Pulmonary artery endothelial cell (primary cell): ENCODE data around the gene RNF149. TPM values are rescaled to one million over a fixed set of nuclear protein-coding genes. Genes with fewer than 3 reads are reported as not detected.
"Not testable (repeated sequence)": the region's sequence is repeated elsewhere in the genome, so short reads cannot be mapped to it uniquely, and the experiment has no call there.

ENCODE experiments used
- DNase-seq: peaks from one replicate; pipeline ENCODE4 v3.0.0-alpha.2; 2011; ENCODE audit warnings: low read depth, low spot score
- total RNA-seq: library from RNA; depleted of rRNA; stranded (reverse); fragments of >200 nt; gene quantifications from 2 replicates; pipeline ENCODE4 v1.2.3, GENCODE V29; 2014

Gene RNF149
- total RNA-seq, 1 donor from 2014 or later = 100 TPM

DNA sequence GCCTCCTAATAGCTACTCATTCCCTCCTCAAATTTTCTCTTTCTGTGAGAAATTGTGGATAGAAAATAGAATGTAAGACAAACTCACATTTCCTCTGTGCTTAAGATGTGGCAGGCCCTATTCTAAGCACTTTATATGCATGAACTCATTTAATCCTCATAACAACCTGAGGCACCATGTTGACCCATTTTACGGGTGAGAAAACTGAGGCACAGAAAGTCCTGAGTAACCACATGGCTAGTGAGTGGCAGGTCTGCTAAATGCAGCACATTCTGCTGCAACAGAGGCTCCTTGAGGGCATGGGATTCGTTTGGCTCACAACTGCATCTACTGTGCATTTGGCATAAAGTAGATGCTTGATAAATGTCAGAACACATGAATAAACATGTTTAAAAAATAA is 22.7 kb upstream of the RNF149 start:
- DNase-seq = no peak

DNA sequence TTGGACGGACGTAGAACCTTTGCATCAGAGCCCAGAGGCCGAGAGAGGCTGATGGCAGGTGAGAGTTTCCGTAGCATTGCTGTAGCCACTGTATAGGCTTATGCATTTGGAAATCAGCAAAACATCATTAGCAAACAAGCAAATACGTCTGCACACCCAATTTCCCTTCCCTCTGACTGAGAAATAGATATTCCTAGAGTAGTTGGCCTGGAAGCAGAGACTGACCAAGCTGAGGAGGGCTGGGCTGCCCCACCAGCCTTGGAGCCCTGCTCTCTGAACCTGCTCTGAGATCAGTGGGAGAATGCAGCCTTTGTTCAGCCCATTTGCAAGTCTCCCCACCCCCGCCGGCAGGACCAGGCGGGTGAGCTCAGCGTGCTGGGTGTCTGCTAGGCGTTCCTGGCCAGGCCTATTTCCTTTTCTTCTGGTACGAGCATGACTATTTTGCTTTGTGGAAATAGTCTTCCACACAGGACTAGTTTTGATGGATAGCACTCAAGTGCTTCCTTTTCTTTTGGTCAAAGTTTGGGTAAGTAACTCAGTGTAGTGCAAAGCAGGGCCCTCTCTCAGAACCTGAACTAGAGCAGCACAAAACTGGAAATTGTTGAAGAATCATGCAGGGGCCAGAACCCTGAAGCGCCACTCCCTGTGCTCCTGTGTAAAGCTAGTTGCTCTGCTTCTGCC is 21.9 kb upstream of the RNF149 start:
- peak; percentile 49 for DNase-seq

DNA sequence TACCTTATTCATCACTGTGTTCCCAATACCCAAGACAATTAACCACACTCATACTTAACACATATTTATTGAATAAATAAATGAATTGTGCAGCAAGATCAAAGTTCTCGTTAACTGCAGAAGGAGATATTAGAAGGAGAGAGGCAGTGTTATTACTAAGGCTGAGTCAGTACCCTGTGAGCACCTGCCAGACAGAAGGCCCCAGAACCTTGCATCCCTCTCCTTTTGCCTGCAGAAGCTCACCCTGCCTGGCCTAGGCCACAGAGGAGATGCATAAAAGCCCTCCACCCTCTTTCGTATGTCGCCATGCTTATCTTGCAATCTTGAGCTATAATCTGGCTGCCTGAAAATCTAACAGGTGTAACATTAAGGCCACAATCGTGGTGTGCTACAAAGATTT is 20.5 kb upstream of the RNF149 start:
- no peak for DNase-seq

DNA sequence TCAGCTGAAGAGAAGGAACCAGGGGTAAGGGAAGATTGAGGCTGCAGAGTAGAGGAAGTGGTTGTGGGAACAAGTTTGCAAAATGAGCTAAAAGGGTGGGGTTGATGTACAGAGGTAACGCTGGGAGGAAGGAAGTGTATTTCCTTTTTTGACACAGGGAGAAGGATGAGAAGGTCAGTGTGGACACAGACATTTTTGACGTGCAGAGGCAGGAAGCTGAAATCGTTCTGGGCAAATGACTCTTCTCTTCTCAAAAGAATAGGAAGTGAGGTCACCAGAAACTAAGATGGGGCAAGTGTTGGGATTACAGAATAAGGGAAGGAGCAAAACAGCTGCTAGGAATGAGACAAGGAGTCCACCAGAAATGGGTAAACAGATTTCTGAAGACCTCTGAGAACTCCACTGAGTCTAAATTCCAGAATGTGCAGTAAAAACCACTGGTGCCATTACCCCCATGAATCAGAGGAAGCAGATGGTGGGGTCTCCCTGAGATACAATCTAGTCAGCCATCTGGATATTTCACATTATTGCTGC is 20.0 kb upstream of the RNF149 start:
- DNase-seq = peak; percentile 94

DNA sequence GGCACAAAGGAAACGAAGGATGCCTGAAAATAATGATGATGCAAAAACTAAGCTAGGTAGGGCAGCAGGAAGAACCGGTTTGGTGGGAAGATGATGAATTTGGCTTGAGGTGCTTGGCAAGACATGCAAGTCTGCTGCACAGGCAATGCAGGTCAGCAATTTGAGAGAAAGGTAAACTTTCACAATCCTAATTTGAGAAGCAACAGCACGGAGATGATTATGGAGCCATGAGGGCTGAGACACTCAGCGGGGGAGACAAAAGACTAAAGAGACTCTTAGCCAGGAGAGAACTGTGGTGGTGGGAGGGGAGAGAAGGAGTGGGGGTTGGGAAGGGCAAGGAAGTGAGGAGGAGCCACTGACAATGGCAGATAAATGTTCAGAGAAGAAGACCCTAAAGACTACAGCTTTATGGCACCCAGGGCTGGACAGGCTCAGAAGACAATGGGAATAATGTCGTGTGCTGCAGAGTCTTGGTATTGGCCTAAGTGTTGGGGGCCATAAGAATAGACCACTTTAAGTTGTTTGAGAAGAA is 19.4 kb upstream of the RNF149 start:
- no peak for DNase-seq

DNA sequence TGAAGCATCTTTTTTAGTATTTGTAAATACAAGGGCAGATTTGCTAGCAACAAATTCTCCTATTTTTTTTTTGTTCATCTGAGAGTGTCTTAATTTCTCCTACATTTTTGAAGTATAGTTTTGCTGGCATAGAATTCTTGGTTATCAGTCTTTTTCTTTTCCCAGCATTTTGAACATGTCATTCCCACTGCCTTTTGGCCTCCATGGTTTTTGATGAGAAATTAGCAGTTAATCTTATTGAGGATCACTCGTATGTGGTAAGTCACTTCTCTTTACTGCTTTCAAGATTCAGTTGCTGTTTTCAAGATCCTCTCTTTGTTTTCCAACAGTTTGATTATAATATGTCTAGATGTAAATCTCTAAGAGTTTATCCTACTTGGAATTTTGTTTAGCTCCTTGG is 16.9 kb upstream of the RNF149 start:
- DNase-seq = no peak

DNA sequence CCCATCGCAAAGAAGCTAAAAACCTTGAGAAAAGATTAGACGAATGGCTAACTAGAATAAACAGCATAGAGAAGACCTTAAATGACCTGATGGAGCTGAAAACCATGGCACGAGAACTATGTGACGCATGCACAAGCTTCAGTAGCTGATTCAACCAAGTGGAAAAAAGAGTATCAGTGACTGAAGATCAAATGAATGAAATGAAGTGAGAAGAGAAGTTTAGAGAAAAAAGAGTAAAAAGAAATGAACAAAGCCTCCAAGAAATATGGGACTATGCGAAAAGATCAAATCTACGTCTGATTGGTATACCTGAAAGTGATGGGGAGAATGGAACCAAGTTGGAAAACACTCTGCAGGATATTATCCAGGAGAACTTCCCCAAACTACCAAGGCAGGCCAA is 8.1 kb upstream of the RNF149 start:
- not testable (repeated sequence) for DNase-seq

DNA sequence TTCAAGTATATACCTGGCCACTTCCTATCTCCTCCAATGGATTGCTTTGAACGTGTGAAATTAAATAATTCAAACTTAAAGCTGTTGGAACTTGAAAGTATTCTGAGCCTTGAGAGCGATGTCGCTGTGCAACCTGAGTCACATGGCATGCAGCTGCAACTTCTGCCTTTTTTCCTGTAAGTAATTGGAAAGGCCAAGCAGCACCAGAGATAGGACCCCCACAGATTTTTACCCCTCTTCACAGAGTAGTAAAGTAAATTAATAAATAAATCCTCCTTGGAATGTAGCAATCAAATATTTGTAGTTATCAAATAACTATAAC is 3.2 kb upstream of the RNF149 start:
- no peak for DNase-seq

DNA sequence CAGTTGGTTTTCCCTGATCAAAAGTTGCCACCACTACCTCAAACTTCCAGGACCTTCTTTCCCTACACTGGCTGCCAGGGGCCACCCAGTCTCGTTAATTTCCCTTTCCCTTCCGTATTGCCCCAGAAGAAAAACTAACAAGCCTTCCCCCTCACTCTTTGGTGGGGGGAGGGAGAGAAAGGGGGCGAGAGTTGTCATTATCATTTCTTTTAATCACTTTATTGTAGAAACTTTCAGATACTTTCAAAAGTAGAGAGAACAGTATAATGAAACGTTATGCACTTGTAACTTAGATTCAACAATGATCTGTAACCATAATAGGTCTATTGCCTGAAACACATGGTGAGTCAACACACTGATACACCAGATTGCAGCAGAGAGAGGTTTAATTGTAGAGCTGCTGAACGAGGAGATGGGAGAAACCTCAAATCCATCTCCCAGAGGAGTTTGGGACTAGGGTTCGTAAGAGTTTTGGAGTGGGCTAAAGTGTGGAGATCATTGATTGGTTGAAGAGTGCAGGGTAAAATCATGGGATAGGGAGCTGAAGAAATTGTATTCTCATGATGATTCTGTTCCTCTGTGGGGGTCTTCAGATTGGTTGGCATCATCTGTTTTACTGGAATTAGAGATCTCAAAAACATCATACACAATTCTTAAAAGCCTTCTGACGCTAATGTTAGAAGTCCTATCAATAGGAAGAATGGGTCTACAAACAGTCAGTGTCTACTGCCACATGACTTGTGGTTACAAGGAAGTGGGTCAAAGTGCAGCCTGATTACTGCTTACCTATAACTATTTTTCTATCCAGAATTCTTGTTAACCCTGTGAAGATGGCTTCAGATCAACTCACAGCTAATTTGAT is 2.6 kb upstream of the RNF149 start:
- no peak for DNase-seq

DNA sequence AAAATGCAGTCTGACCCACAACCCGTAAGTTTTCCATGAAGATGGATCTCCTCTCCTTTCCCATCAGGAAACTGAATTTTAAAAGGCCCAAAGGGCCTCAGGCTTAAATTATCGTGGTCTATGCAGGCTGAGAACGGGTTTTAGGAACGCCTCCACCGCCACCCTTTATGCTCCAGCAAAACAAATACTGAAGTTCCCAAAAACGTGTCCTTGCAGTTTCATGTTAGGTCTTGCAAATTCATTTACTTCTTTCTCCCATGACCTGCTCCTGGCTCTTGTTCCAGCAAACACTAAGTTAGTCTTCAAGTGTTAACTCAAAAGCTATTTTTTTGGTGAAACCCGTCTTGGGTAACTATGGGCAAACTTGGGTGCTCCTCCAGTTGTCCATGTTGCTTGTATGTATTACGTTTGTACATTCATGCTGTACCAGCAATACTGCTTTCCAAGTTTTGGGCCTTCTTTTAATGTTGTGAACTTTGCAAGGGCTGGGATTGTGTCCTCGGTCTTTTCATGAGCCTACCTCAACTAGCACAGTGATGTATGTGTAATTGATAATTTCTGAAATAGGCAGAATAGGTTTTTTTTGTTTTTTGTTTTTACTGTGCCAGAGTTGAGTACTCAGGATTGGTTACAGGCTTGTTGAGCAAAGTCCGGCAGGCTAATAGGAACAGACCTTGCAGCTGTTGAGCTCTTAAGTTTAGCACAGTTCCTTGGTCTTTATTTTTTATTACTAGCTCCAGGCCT is 1.8 kb upstream of the RNF149 start:
- DNase-seq = no peak

DNA sequence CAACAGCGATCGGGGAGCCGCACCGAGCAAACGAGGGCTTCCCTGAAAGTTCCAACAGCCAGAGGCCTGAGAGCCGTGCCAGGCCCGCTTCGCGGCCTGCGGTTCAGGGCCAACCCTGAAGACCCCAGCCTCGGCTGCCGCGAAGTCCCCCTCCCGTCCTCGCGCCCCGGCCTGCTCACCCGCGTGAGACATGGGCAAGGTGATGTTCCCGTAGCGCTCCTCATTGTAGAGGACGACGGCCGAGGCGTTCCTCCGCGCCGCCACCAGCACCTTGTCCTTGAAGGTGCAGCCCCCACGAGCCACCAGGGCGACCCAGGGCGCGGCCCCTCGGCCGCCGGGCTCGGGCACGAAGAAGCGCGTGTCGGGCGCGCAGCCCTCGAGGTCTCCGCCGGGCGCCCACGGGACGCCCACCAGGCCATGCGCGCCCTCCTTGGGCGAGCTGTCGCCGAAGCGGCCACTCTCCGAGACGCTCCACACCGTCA is 510 bp downstream of the RNF149 start:
- no peak for DNase-seq

DNA sequence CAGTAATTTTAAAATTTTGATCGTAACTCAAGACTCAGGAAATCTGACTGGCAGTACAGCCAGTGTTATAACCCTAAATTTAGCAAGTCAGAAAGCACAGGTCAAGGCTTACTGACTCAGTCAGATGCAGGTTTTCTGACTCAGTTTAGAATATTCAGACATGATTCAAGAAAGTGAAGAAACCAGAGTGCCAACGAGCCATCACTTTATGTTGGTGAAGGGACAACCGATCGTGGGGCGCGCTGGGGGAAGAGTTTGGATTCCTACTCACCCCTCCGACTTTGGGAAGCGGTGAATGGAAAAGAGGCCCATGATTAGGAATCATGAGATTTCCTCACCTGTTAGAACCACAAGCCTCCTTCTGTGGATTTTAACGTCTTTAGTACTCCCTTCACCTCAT is 998 bp downstream of the RNF149 start:
- DNase-seq = no peak

DNA sequence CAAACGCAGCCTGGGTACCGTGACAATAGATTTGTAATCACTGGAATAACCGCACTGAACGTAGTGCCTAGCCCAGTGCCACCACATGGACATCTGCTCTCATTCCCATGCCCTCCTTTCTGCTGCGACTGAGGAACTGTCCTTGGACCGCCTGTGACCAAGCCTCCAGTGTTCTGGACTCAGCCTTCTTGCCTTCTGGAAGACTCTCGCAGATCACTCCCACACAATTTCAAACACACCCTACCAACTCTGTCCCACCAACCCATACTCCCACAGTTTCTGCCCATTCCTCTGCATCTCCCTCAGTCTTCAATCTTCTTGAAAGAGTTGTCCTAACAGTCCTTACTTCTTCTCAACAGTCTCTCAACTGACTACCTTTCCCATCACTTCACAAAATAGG is 2.1 kb downstream of the RNF149 start:
- no peak for DNase-seq

DNA sequence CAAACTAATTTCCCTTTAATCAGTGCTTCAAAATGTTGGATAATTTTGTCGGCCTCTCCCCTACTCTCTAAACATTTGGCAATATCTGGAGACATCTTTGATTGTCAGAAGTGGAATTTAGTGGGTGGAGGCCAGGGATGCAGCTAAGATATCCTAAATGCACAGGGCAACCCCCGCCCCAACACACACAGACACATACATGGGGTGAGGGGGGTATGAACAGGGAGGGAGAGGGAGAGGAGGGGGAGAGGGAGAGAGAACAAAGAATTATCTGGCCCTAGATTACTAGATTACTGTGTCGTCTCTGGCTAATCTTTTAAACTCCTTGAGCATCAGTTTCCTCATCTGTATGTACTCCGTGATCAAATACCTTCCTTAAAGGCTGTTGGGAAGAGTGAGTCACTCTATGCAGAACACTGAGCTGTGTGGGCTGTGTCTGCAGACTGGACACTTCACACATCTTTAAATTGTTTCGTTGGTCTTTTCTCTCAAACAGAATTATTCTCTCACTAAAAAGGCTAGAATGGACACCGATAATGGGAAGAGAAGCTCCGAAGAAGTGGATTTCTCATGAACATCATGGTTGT is 2.9 kb downstream of the RNF149 start:
- DNase-seq = no peak

DNA sequence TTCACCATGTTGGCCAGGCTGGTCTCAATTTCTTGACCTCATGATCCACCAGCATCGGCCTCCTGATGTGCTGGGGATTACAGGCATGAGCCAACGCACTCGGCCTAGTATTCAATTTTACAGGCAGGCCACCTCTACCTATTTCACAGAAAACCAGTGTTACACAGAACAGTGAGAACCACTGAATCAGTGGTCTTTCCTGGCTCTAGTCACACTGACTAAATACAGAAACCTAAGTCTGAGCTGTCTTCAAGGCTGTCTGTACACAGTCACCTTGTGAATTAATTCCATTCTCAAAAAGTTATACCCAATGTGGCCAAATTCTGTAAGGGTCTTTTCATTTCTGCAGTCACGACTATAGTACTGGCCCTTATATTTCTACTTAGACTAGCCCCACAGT is 3.5 kb downstream of the RNF149 start:
- DNase-seq = no peak

DNA sequence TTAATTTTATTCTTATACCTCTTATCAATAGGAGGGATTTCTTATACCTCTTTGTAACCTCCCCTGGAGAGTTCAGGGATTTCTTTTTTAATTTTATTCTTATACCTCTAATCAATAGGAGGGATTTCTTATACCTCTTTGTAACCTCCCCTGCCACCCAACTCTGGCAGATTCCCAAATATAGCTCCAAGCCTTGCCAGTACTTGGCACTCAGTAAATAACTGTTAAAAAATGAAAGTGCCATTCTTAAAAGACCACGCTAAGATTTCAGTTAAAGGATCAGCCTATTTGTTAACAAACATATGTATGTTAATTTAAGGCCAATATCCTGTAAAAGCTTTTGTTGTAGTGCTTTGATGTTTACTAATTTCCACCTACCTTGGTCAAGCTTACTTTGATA is 4.8 kb downstream of the RNF149 start:
- no peak for DNase-seq

DNA sequence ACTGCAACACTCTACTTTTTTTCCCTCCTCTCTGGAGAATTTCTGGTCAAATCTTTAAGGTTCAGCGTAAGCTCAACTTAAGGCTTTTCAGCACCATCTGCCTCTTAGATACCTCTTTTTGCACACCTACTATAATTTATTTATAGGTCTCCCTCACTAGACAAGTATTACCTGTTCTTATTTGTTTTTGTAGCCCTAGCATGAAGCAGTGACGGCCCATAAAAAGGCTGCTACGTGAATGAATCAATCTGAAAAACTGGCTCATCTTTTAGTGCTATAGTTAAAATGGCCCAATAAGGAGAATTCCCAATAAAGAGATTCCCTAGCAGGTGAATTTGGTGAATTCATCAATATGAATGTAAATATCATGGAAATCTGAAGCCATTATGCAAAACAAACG is 6.5 kb downstream of the RNF149 start:
- DNase-seq = no peak

DNA sequence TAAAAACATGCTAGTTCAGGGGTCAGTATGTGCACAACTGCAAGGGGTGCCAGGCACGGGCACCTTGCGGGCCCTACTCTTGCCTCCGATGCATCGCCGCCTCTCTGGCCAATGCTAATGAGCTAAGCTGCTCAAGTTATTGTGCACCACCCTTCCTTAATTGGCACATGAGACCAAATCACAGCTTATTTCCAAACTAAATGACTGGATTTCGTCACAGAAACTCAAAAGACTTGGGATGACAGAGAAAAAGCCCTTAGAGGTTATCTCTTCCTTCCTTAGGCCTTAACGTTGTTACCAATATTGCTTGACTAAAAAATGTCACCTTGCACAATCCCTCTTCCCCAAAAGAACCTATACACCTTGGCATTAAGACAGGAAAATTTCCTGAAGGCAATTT is 7.7 kb downstream of the RNF149 start:
- DNase-seq = no peak

DNA sequence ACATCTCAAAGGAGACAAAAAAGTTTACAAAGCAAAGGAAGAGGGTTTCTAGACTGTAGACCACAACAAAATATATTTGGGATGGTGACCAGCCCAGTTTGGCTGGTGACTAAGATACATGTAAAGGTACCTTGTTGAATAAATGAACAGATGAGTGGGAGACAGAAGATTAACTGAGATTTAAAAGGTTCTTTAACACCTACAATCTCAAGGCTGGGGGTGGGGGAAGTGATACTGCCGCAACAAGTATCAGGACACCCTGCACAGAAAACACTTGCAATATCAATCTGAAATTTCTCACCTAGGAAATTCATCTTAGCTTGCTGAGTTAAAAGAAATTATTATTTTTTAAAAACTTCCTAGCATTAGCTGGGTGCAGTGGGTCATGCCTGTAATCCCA is 8.3 kb downstream of the RNF149 start:
- DNase-seq = no peak

DNA sequence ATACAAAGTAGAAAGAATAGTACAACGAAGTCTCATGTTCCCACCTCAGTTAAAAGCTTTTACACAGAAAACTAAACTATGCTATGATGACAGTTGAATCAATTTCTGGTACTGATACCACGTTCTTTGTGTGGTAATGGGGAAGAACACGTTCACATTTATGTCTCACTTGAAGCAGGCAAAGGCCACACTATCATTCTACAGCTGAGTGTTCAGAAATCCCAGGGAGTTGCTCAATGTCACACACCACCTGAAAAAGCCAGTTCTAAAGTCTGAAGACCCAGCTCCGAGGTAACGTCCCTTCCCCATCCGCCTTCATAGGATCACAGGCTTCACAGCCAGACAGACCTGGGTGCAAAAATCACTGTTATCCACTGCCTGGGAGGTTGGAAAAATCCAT is 8.9 kb downstream of the RNF149 start:
- no peak for DNase-seq

DNA sequence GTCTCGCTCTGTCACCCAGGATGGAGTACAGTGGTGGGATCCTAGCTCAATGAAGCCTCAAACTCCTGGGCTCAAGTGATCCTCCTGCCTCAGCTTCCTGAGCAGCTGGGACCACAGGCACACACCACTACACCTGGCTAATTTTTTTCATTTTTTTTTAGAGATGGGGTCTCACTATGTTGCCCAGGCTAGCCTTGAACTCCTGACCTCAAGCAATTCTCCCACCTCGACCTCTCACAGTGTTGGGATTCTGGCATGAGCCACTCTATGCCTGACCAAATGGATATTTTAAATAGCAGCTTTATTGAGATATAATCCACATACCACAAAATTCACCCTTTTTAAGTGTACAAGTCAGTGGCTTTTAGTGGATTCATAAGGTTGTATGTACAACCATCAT is 11.1 kb downstream of the RNF149 start:
- DNase-seq = no peak
